BLaER1 (cell line): ENCODE measurements around the gene ANTXR1.
"Not testable (repeated sequence)": the region's sequence is repeated elsewhere in the genome, so short reads cannot be mapped to it uniquely, and the experiment has no call there.

Source experiments
- H3K27ac ChIP-seq: shearing (Covaris generic); formaldehyde crosslinking; 2 replicates; pipeline ENCODE4 v1.8.1; 2022
- H3K27me3 ChIP-seq: shearing (Covaris generic); formaldehyde crosslinking; 2 replicates; pipeline ENCODE4 v1.8.1; 2022
- H3K36me3 ChIP-seq: shearing (Covaris generic); formaldehyde crosslinking; 2 replicates; pipeline ENCODE4 v1.8.1; 2022
- H3K4me1 ChIP-seq: shearing (Covaris generic); formaldehyde crosslinking; 2 replicates; pipeline ENCODE4 v1.8.1; 2022
- H3K4me2 ChIP-seq: shearing (Covaris generic); formaldehyde crosslinking; 2 replicates; pipeline ENCODE4 v1.8.1; 2022
- H3K4me3 ChIP-seq: shearing (Covaris generic); formaldehyde crosslinking; 2 replicates; pipeline ENCODE4 v1.8.1; 2022
- H3K9ac ChIP-seq: shearing (Covaris generic); formaldehyde crosslinking; 2 replicates; pipeline ENCODE4 v1.8.1; 2022
- H3K9me3 ChIP-seq: shearing (Covaris generic); formaldehyde crosslinking; 2 replicates; pipeline ENCODE4 v1.8.1; 2022
- H4K20me1 ChIP-seq: shearing (Covaris generic); formaldehyde crosslinking; 2 replicates; pipeline ENCODE4 v1.8.1; 2022
- Cebpa-rat ChIP-seq: shearing (Covaris generic); IDR thresholded peaks from 2 replicates; pipeline ENCODE4 v1.8.1; 2022

Gene ANTXR1

GRCh38 chr2:69253112-69253511, 240.1 kb downstream of the ANTXR1 start:
- Histone ChIP-seq H3K9ac (no peak overlapping the region), H4K20me1 (no peaks in the 10 kb centered on the region), H3K4me1 (no peaks in the 10 kb centered on the region), H3K27me3 (no peaks in the 10 kb centered on the region), H3K9me3 (no peaks in the 10 kb centered on the region), H3K4me2 (no peak overlapping the region), H3K36me3 (no peaks in the 10 kb centered on the region), H3K4me3 (no peak overlapping the region), H3K27ac (no peak overlapping the region)
- TF ChIP-seq Cebpa-rat: no peak

DNA sequence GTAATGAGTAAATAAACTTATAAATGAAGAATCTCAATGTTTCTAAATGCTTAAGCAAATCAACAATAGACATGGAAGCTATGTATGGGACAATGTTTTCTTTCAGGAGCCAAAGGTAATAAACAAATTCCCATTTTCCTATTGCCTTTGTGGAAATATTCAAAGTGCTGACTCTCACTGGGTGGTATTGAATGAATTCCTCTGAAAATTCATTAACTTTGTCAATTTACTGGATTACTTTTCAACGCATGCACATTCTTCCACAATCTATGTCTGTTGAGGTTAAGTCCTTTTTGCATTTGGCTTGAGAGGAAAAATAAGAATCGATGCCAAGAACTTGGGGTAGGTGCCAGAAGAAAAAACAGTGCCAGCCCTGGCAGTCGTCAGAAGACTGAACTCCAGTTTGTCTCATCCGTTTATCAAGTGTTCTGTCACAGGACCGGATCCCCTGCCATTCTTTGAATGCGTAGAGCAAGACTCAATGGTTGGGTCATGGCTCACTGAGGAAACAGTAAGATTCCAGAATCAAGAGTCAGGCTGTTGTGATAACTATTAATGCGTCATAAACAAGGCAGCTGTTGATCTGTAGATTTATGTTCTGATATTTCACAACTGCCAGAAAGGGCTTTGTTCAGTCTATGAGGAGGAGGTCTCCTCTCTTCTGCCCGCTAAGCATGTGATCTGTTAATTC, 240.8 kb downstream of the ANTXR1 start:
- no peak overlapping the region for H3K27ac ChIP-seq
- no peak overlapping the region for H3K9ac ChIP-seq
- H4K20me1 ChIP-seq: no peaks in the 10 kb centered on the region
- no peaks in the 10 kb centered on the region for H3K27me3 ChIP-seq
- TF ChIP-seq Cebpa-rat: no peak
- no peak overlapping the region for H3K4me2 ChIP-seq
- H3K36me3 ChIP-seq: no peaks in the 10 kb centered on the region
- H3K4me3 ChIP-seq: no peak overlapping the region
- H3K9me3 ChIP-seq: no peaks in the 10 kb centered on the region
- no peaks in the 10 kb centered on the region for H3K4me1 ChIP-seq

DNA sequence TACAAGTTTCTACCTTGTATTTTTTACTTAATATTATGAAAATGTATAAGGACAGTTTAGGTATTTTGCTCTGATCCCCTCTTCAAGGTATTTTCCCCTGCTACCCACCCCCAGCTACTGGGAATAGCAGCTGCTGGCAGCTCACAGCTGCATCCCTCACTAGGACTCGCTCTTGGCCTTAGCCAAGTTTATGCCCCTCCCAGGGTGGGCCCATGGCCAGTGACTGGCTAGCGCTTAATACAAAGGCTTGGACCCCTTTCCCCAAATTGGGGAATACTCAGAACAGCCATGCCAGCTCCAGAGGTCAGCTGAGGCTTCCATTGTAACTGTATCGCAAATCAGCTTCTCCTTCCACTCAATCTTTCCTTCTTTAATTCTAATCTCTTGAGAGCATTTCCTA, 242.8 kb downstream of the ANTXR1 start:
- no peaks in the 10 kb centered on the region for H3K36me3 ChIP-seq
- no peak overlapping the region for H3K27ac ChIP-seq

DNA sequence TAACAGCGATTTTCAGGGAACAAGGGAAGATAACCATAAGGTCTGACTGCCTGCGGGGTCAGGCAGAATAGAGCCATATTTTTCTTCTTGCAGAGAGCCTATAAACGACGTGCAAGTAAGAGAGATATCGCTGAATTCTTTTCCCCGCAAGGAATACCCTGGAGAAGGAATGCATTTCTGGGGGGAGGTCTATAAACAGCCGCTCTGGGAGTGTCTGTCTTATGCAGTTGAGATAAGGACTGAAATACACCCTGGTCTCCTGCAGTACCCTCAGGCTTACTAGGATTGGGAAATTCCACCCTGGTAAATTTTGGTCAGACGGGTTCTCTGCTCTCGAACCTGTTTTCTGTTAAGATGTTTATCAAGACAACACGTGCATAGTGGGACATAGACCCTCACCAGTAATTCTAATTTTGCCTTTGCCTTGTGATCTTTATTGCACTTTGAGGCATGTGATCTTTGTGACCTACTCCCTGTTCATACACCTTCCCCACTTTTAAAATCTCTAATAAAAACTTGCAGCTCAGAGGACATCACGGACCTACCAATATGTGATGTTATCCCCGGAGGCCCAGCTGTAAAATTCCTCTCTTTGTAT, 247.1 kb downstream of the ANTXR1 start:
- H3K27ac ChIP-seq, H3K4me2 ChIP-seq, H3K27me3 ChIP-seq, H3K4me1 ChIP-seq, H4K20me1 ChIP-seq, H3K4me3 ChIP-seq, H3K9ac ChIP-seq, H3K36me3 ChIP-seq: not testable (repeated sequence)
- H3K9me3 ChIP-seq: peaks cover 61% of the 10 kb centered on the region

More for the DNA sequence above, 242.8 kb downstream of the ANTXR1 start:
- Histone ChIP-seq H3K4me2 (no peak overlapping the region), H3K27me3 (no peaks in the 10 kb centered on the region), H3K9ac (no peak overlapping the region), H3K4me3 (no peak overlapping the region), H3K4me1 (no peaks in the 10 kb centered on the region), H4K20me1 (no peaks in the 10 kb centered on the region), H3K9me3 (peaks cover 18% of the 10 kb centered on the region)
- TF ChIP-seq Cebpa-rat: no peak

DNA sequence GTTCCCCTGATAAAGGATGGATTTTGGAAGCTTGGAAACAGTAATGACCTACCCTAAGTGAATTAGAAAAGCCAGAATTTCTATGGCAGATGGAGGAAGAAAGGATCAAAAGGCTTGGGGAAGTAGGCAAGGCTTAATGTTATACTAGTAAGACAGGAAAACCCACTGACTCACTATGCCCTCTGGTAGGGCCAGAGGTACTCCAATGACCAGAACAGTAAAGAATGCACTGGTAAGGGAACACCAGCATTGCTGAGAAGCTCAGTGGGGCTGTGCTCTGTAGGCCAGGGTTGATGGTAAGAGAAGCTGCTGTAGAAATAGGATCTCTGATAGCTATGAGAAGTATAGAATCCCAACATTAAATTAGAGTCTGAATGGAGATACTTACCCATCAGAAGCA, 247.7 kb downstream of the ANTXR1 start:
- Histone ChIP-seq H3K4me3 (no peak overlapping the region), H3K4me1 (no peaks in the 10 kb centered on the region), H3K9ac (no peak overlapping the region), H3K36me3 (no peaks in the 10 kb centered on the region), H3K27me3 (no peaks in the 10 kb centered on the region), H3K9me3 (peaks cover 67% of the 10 kb centered on the region), H3K4me2 (no peak overlapping the region), H3K27ac (no peak overlapping the region), H4K20me1 (no peaks in the 10 kb centered on the region)
- no peak for TF ChIP-seq Cebpa-rat

GRCh38 chr2:69269330-69269729, 256.4 kb downstream of the ANTXR1 start:
- no peaks in the 10 kb centered on the region for H3K36me3 ChIP-seq
- peaks cover 13% of the 10 kb centered on the region for H3K9me3 ChIP-seq
- no peaks in the 10 kb centered on the region for H3K4me1 ChIP-seq
- no peak overlapping the region for H3K4me3 ChIP-seq
- H3K27ac ChIP-seq: no peak overlapping the region
- H3K9ac ChIP-seq: no peak overlapping the region
- H3K4me2 ChIP-seq: no peak overlapping the region
- TF ChIP-seq Cebpa-rat: no peak
- no peaks in the 10 kb centered on the region for H4K20me1 ChIP-seq
- H3K27me3 ChIP-seq: no peaks in the 10 kb centered on the region

DNA sequence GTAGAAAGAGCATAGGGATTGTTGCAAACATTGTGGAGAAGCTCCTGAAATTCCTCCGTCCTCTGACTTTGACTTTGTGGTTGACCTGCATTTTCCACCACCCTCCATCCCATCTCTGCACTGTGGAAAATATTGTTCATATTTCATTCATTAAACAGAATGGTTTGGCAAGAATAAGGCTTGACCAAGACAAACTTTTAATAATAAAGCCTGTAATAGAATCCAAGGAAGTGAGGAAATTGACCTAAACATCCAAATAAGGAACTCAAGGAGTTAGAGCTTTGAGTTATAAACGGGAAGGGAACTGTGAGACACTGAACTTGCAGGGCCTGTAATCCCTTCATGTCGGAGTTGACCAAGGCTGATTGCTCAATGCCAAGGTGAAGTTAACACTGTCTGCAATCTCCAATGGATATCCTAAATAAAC, 258.9 kb downstream of the ANTXR1 start:
- no peaks in the 10 kb centered on the region for H3K36me3 ChIP-seq
- no peak overlapping the region for H3K27ac ChIP-seq
- no peaks in the 10 kb centered on the region for H3K4me1 ChIP-seq
- H3K4me2 ChIP-seq: no peak overlapping the region
- no peaks in the 10 kb centered on the region for H3K27me3 ChIP-seq
- H4K20me1 ChIP-seq: no peaks in the 10 kb centered on the region
- H3K9me3 ChIP-seq: no peaks in the 10 kb centered on the region
- H3K9ac ChIP-seq: no peak overlapping the region
- TF ChIP-seq Cebpa-rat: no peak
- no peak overlapping the region for H3K4me3 ChIP-seq

GRCh38 chr2:69272803-69273471, 260.0 kb downstream of the ANTXR1 start:
- no peaks in the 10 kb centered on the region for H3K4me1 ChIP-seq
- no peak for TF ChIP-seq Cebpa-rat
- no peak overlapping the region for H3K9ac ChIP-seq
- H3K4me3 ChIP-seq: no peak overlapping the region
- no peaks in the 10 kb centered on the region for H3K27me3 ChIP-seq
- no peak overlapping the region for H3K27ac ChIP-seq
- no peak overlapping the region for H3K4me2 ChIP-seq
- H3K9me3 ChIP-seq: no peaks in the 10 kb centered on the region
- H3K36me3 ChIP-seq: no peaks in the 10 kb centered on the region
- no peaks in the 10 kb centered on the region for H4K20me1 ChIP-seq

DNA sequence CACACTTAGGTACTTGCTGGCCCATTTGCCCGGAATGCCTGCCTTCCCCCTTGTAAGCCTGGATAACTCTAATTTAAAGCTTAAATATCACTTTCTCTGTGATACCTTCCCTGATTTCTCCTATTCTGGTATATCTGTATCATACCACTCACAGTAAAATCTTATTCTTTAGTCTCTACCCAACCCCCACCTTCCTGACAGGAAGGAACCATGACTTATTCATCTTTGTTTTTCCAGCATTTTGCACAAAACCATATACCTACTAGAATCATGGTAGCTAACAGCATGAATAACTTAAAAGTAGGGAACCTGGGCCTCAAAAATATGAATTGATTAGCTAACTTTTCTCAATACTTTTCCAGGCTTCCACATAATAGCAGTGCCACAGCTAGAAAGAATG, 262.5 kb downstream of the ANTXR1 start:
- Histone ChIP-seq H3K4me2 (no peak overlapping the region), H3K9me3 (no peaks in the 10 kb centered on the region), H3K9ac (no peak overlapping the region), H3K4me1 (no peaks in the 10 kb centered on the region), H4K20me1 (no peaks in the 10 kb centered on the region), H3K27me3 (no peaks in the 10 kb centered on the region), H3K36me3 (no peaks in the 10 kb centered on the region), H3K27ac (no peak overlapping the region), H3K4me3 (no peak overlapping the region)
- TF ChIP-seq Cebpa-rat: no peak

DNA sequence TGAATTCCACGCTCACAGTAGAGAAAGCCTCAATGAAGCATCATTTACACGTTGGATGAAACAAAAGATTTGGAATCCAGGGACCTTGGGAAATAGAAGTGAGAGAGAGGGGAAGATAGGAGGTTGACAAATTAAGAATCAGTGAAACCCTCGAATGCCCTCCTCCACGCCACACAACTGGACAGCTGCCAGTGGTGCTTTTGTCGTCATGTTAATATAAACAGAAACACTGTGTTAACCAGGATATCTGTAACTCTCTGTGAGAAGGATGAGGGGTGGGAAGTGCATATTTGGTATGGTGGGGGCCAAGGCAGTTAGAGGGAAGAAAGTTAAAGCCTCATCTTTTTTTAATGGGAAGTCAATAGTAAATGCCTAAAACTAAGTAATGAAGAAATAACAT, 265.4 kb downstream of the ANTXR1 start:
- H3K4me3 ChIP-seq: no peak overlapping the region
- no peak overlapping the region for H3K4me2 ChIP-seq
- H3K27me3 ChIP-seq: no peaks in the 10 kb centered on the region
- H3K36me3 ChIP-seq: no peaks in the 10 kb centered on the region
- H3K9me3 ChIP-seq: no peaks in the 10 kb centered on the region
- H4K20me1 ChIP-seq: no peaks in the 10 kb centered on the region
- no peak overlapping the region for H3K27ac ChIP-seq
- no peaks in the 10 kb centered on the region for H3K4me1 ChIP-seq
- H3K9ac ChIP-seq: no peak overlapping the region
- no peak for TF ChIP-seq Cebpa-rat
